ENCODE measurements around the gene CPN2. TPM values are rescaled to one million over a fixed set of nuclear protein-coding genes. Genes with fewer than 3 reads are reported as not detected.

The CPN2 gene
- total and polyA plus RNA-seq, 2 of the 8 experiments (the other 6 are each of a cell fraction or from before 2014, with no cell fraction given): 0.03 TPM; not detected in 1

DNA sequence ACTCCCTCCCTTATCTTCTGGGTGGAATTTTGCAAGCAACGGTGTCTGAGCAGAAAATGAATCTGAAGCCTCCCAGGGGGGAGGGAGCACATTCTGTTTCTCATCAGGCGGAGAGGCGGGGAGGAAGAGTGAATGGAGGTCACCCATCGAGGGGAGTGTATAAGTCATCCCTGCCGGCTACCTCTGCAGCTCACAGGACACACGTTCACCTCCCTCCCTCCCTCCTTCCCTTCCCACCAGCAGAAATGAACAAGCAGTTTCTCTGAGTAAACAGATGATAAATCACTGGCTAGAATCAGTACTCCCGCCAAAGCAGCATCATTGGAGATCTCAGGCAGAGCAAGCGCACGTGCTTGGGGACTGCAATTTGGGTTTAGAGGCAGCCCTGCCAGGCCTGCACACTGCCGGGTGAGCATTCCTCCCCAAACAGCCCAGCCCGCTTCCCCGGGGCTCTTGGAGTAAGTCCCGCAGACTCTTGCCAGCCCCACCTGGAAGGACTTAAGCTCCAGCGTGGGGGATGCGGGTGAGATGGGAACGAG lies 38.3 kb downstream of the CPN2 start:
- Histone ChIP-seq H2BK5ac (ENCODE audit: low read depth, low read length) (no peak overlapping the region), H3K27ac (ENCODE audit: low read depth, low read length) (no peak overlapping the region), H3K23me2 (ENCODE audit: low read depth, low read length) (peaks cover 5% of the 10 kb centered on the region), H3K4ac (replicated peaks; ENCODE audit: insufficient read length, low read depth, low read length) (no peak overlapping the region), H3K9me3 (ENCODE audit: insufficient read depth in 2 of 2, low read depth in 1 of 2, low read length in 1 of 2) (peaks cover 2% of the 10 kb centered on the region in 2 experiments; a peak in 2 of 4 replicates), H3K9ac (replicated peaks in 1 of 4; ENCODE audit: extremely low read depth in 1 of 4, low read depth in 3 of 4, low read length in 3 of 4) (no peak overlapping the region), H4K91ac (replicated peaks; ENCODE audit: insufficient read length, low read length) (no peak overlapping the region), H3K4me2 (ENCODE audit: insufficient read depth in 1 of 2, low read depth in 2 of 2, low read length in 2 of 2) (no peak overlapping the region), H3K18ac (ENCODE audit: extremely low read depth, low read length) (no peak overlapping the region), H4K5ac (ENCODE audit: insufficient read length, low read depth, low read length) (no peak overlapping the region), H3K56ac (replicated peaks; ENCODE audit: insufficient read length, low read depth, low read length) (no peak overlapping the region), H2BK15ac (ENCODE audit: low read length) (no peak overlapping the region; the same call in 1 of the 2 replicates), H4K20me1 (replicated peaks in 1 of 2; ENCODE audit: control insufficient read depth in 1 of 2, insufficient read depth in 2 of 2, low read length in 2 of 2) (no peaks in the 10 kb centered on the region), H2AK5ac (ENCODE audit: low read depth, low read length) (no peak overlapping the region), H2BK120ac (replicated peaks; ENCODE audit: low read depth, low read length) (no peak overlapping the region), H3K27me3 (replicated peaks in 1 of 4; ENCODE audit: control insufficient read depth in 3 of 4, extremely low read depth in 1 of 4, insufficient read depth in 3 of 4, low read length in 3 of 4) (peaks cover 0 to 27% (median 12%) of the 10 kb centered on the region in 4 experiments; a peak in 5 of 7 replicates), H3K4me3 (ENCODE audit: extremely low read depth in 1 of 4, insufficient read depth in 2 of 4, low read depth in 3 of 4, low read length in 4 of 4) (no peak overlapping the region), H2AFZ (ENCODE audit: low read length) (0 out of 2 replicates have a peak overlapping the region, but pooled peaks have one; percentile 89), H3K14ac (ENCODE audit: insufficient read length) (no peak overlapping the region), H3K4me1 (replicated peaks in 1 of 4; ENCODE audit: control insufficient read depth in 3 of 4, insufficient read depth in 4 of 4, low read length in 3 of 4) (peaks cover 10 to 23% (median 16%) of the 10 kb centered on the region in 4 experiments), H3K79me2 (ENCODE audit: control insufficient read depth in 1 of 2, insufficient read depth in 2 of 2, low read length in 2 of 2) (no peaks in the 10 kb centered on the region), H3K79me1 (ENCODE audit: low read depth, low read length) (no peaks in the 10 kb centered on the region), H3K36me3 (ENCODE audit: control insufficient read depth in 2 of 4, insufficient read depth in 4 of 4, low read length in 3 of 4) (no peaks in the 10 kb centered on the region), H4K8ac (ENCODE audit: extremely low read depth, insufficient read depth, low read length) (no peak overlapping the region; the same call in 1 of the 2 replicates), H2BK20ac (ENCODE audit: low read length) (no peak overlapping the region), H3K23ac (ENCODE audit: insufficient read length) (no peak overlapping the region), H2BK12ac (ENCODE audit: low read depth, low read length) (0 out of 2 replicates have a peak overlapping the region, but pooled peaks have one; percentile 18)
- 61% methylated on average over 16 of the region's 16 CpGs; no CpG with 5 or more reads in 1 of the 2 experiments for WGBS, 2 experiments (ENCODE audit: extremely low coverage in 1 of 2, insufficient coverage in 1 of 2, insufficient read length in 1 of 2, insufficient replicate concordance in 2 of 2, low coverage in 1 of 2, low lambda C conversion rate in 2 of 2, missing lambda C conversion rate in 1 of 2)
- FAIRE-seq: no peak
- ChIA-PET CTCF (ENCODE audit: partially characterized antibody) (interaction anchor here (0.6 to 6.2 kb wide), 24 partner anchors 8 to 650 kb away, joined by 3 to 79 read pairs (median 4); no protein-coding TSS in a partner anchor), POLR2A (ENCODE audit: partially characterized antibody) (interaction anchor here (0.7 to 1.9 kb wide), 6 partner anchors 11 to 176 kb away, joined by 3 to 10 read pairs (median 4); partner anchors contain the start of gene HES1)
- no peak for DNase-seq (ENCODE audit: low read depth in 1 of 2, low spot score in 2 of 2)

All from H1 (cell line).